NCI-H345 (cell line): ENCODE data around the gene WARS2.

Source experiments
- DNase-seq: peaks from one replicate; lab custom pipeline; 2025; lab: John Stamatoyannopoulos, UW

Gene WARS2

DNA sequence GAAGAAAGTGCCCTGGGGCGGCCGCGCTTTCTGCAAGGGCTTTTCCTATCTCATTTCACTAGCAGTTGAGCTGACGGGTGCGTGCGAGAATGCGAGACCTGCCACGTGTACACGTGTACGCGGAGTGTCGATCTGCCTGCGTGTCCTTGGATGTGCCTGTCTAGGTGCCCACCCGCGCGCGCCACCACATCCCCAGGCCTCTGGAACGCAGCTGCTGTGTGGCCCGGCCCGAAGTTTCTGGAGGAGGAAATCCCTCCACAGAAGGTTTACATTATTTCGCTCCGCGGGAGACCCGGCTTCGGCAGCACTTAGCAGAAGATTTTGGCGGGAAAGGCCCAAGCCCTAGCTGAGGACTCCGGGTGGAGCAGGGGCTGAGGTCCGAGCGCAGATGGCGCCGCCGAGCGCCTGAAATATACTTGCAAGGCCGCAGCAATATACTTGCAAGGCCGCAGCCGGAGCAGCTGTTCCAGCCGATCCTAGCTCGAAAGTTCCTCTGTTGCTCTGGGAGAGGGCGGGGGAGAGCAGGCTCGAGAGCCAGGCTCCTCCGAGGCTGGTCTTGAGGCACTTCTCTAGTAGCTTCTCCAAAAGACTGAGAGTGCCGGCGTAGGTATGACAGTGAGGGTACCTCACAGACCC is 156.2 kb downstream of the WARS2 start:
- DNase-seq = no peak

GRCh38 chr1:118983558-118984041 is 156.9 kb downstream of the WARS2 start:
- DNase-seq = no peak

- no peak for DNase-seq
These were observed 157.5 kb downstream of the WARS2 start for GRCh38 chr1:118982821-118983557.

GRCh38 chr1:118982266-118982665 is 158.2 kb downstream of the WARS2 start:
- DNase-seq = no peak

DNA sequence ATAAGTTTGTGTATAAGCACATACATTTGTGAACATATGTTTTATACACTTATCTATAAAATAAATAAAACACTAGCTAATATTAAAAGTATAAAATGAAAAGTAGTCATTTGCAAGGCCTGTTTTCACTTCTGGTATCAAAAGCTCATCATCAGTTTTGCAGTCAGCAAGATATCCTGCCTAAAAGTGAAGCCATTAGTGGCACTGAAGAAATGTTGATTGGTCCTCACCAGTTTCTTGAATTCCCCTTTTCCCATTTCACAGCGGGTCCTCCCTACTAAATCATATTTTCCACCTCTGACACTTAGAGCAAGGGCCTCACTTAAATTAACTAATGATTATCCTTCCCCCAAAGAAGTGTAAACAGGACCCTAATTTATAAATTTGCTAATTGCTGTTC is 159.0 kb downstream of the WARS2 start:
- no peak for DNase-seq
